ENCODE measurements around the gene CDON. TPM values are rescaled to one million over a fixed set of nuclear protein-coding genes. Genes with fewer than 3 reads are reported as not detected.

The CDON gene
- total and polyA plus RNA-seq, 9 of the 15 experiments (the other 6 are each of a cell fraction or from before 2014, with no cell fraction given), result 0.08 to 0.64 (median 0.40) TPM

DNA sequence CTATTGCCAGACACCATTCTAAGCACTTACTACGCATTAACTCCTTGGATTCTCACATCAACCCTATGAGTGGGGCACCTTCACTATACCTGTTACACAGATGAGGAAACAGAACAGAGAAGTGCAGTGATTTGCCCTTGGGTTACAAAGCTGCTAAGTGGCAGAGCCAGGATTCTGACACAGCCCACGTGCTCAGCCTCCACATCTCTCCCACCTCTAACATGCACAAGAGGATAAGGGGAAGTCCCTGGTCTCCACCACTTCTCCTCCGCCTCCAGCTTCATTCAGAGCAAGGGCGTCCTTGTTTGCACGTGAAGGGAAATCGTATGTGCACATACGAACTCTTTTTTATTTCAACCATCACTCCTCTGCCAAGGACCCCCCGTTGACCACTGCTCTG lies 53.7 kb downstream of the CDON start (continued):
- TF ChIP-seq, protein P1, sequence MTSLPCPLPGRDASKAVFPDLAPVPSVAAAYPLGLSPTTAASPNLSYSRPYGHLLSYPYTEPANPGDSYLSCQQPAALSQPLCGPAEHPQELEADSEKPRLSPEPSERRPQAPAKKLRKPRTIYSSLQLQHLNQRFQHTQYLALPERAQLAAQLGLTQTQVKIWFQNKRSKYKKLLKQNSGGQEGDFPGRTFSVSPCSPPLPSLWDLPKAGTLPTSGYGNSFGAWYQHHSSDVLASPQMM (CRISPR knock-in tag; IDR thresholded peaks at IDR 0.05), result no peak
- TF ChIP-seq XRCC5 (IDR thresholded peaks at IDR 0.05; ENCODE audit: low read depth, low read length) (no peak), SAP30 (IDR thresholded peaks at IDR 0.05; ENCODE audit: borderline replicate concordance, insufficient read depth, low read depth, low read length, poor library complexity, severe bottlenecking) (no peak)
- TF ChIP-seq, protein P2, sequence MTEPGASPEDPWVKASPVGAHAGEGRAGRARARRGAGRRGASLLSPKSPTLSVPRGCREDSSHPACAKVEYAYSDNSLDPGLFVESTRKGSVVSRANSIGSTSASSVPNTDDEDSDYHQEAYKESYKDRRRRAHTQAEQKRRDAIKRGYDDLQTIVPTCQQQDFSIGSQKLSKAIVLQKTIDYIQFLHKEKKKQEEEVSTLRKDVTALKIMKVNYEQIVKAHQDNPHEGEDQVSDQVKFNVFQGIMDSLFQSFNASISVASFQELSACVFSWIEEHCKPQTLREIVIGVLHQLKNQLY (CRISPR knock-in tag; conservative IDR thresholded peaks at IDR 0.05), result no peak
- TF ChIP-seq, protein P3, sequence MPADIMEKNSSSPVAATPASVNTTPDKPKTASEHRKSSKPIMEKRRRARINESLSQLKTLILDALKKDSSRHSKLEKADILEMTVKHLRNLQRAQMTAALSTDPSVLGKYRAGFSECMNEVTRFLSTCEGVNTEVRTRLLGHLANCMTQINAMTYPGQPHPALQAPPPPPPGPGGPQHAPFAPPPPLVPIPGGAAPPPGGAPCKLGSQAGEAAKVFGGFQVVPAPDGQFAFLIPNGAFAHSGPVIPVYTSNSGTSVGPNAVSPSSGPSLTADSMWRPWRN (IDR thresholded peaks at IDR 0.05; ENCODE audit: low read depth), result no peak

DNA sequence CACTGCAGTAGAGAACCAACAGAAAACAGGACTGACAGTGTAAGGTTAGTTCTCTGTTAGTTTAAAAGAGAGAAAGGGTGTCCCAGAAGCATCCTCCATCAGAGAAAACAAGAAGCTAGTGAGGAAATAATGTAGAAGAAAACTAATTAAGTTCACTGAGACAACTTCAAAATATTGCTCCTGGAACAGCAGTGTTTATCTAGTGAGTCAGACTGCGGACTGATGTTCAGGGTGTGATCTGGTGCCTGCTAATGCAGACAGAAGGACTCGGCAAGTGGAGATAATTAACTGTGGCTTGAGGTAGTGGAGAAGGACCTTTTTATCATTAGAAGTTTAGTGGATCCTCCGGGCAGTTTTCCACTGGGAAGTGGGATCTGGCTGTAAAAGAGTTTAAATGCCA lies 55.4 kb downstream of the CDON start:
- Histone ChIP-seq H3K4me2 (ENCODE audit: insufficient read depth, low read length) (no peak overlapping the region), H3K27me3 (ENCODE audit: control insufficient read depth in 2 of 2, insufficient read depth in 2 of 2, low read length in 2 of 2) (peaks cover 11 to 20% of the 10 kb centered on the region in 2 experiments), H3K9ac (ENCODE audit: insufficient read depth in 1 of 2, low read depth in 2 of 2, low read length in 2 of 2) (no peak overlapping the region), H3K4me1 (replicated peaks in 1 of 2; ENCODE audit: control insufficient read depth in 2 of 2, insufficient read depth in 2 of 2, low read length in 2 of 2) (no peaks in the 10 kb centered on the region), H3K27ac (ENCODE audit: extremely low read depth, low read depth, low read length) (no peak overlapping the region), H3K79me2 (ENCODE audit: control insufficient read depth, insufficient read depth, low read length) (no peaks in the 10 kb centered on the region), H4K20me1 (replicated peaks; ENCODE audit: control insufficient read depth, insufficient read depth, low read length) (no peaks in the 10 kb centered on the region), H3K9me3 (replicated peaks; ENCODE audit: control insufficient read depth, insufficient read depth, low read depth, low read length) (no peaks in the 10 kb centered on the region), H3K36me3 (ENCODE audit: control insufficient read depth, insufficient read depth, low read length) (no peaks in the 10 kb centered on the region), H3K9me1 (ENCODE audit: control insufficient read depth, insufficient read depth, low read length) (no peaks in the 10 kb centered on the region), H2AFZ (ENCODE audit: low read depth, low read length) (no peak overlapping the region), H3K4me3 (no peak overlapping the region)
- peak in 1 of 4 experiments; percentile 12 for DNase-seq (ENCODE audit: extremely low read depth in 1 of 4, low spot score in 3 of 4)
- CTCF ChIA-PET (ENCODE audit: low intra/inter-chr PET ratio), result no interaction called here
- intact Hi-C loops (cut with micrococcal nuclease) (no loop called here), in situ Hi-C loops (cut with MboI) (no loop called here)
- POLR2A ChIA-PET, result no interaction called here
- TF ChIP-seq ARID1B (IDR thresholded peaks at IDR 0.05) (peak; percentile 31; the same call in 1 of the 2 replicates), CBFA2T3 (IDR thresholded peaks at IDR 0.05) (peak; percentile 43), FOXA3 (CRISPR knock-in tag; conservative IDR thresholded peaks at IDR 0.05 in 1 of 2, IDR thresholded peaks at IDR 0.05 in 1 of 2) (peak; percentile 80 to 83), FOSL1 (tag; conservative IDR thresholded peaks at IDR 0.05) (peak; percentile 81), TEAD4 (IDR thresholded peaks at IDR 0.05; ENCODE audit: low read length) (peak; percentile 23; the same call in 1 of the 2 replicates), TEAD4 (CRISPR knock-in tag; IDR thresholded peaks at IDR 0.05; ENCODE audit: borderline replicate concordance) (no peak), TCF3 (CRISPR knock-in tag; IDR thresholded peaks at IDR 0.05) (peak; percentile 22; the same call in 1 of the 2 replicates), JUND (IDR thresholded peaks at IDR 0.05; ENCODE audit: borderline replicate concordance, low read depth, low read length) (peak; percentile 63), JUND (tag; IDR thresholded peaks at IDR 0.05; ENCODE audit: borderline replicate concordance, low read depth, low read length) (peak; percentile 48; the same call in 2 of the 3 replicates), NR3C1 (CRISPR knock-in tag; IDR thresholded peaks at IDR 0.05) (no peak), NR4A1 (CRISPR knock-in tag; IDR thresholded peaks at IDR 0.05) (no peak), NR4A1 (tag; IDR thresholded peaks at IDR 0.05) (no peak)
- peak; percentile 59; the same call in 2 of the 3 replicates for ATAC-seq
- WGBS (ENCODE audit: insufficient coverage, low coverage, missing lambda C conversion rate), result 0% methylated on average over 3 of the region's 3 CpGs
- no TSS peak for BruUV-seq (replicated peaks)
- peak; percentile 35 for FAIRE-seq
